Mucosa of stomach (tissue), 1 donor: ENCODE data around the gene ZNF888.
A peak's percentile ranks its signal among the peaks of the same experiment; 100 is the strongest.
"Not testable (repeated sequence)": the region's sequence is repeated elsewhere in the genome, so short reads cannot be mapped to it uniquely, and the experiment has no call there.

Source experiments
- H3K27me3 ChIP-seq: one replicate; pipeline ENCODE4 v1.7.0; 2013; ENCODE audit warnings: mild to moderate bottlenecking, low read length; ENCODE audit not compliant: control insufficient read depth, insufficient read depth
- H3K36me3 ChIP-seq: one replicate; pipeline ENCODE4 v1.7.0; 2013; ENCODE audit warnings: low read length; ENCODE audit not compliant: control insufficient read depth, insufficient read depth
- H3K4me1 ChIP-seq: one replicate; pipeline ENCODE4 v1.7.0; 2013; ENCODE audit warnings: mild to moderate bottlenecking, low read length; ENCODE audit not compliant: control insufficient read depth, insufficient read depth
- H3K4me3 ChIP-seq: one replicate; pipeline ENCODE4 v1.7.0; 2013; ENCODE audit warnings: low read length
- H3K9ac ChIP-seq: one replicate; pipeline ENCODE4 v1.7.0; 2013; ENCODE audit warnings: mild to moderate bottlenecking, low read length, moderate library complexity
- H3K9me3 ChIP-seq: one replicate; pipeline ENCODE4 v1.7.0; 2013; ENCODE audit warnings: mild to moderate bottlenecking, low read length, moderate library complexity; ENCODE audit not compliant: control insufficient read depth
- donor health status: Pancreatic carcinoma.

The ZNF888 gene

DNA sequence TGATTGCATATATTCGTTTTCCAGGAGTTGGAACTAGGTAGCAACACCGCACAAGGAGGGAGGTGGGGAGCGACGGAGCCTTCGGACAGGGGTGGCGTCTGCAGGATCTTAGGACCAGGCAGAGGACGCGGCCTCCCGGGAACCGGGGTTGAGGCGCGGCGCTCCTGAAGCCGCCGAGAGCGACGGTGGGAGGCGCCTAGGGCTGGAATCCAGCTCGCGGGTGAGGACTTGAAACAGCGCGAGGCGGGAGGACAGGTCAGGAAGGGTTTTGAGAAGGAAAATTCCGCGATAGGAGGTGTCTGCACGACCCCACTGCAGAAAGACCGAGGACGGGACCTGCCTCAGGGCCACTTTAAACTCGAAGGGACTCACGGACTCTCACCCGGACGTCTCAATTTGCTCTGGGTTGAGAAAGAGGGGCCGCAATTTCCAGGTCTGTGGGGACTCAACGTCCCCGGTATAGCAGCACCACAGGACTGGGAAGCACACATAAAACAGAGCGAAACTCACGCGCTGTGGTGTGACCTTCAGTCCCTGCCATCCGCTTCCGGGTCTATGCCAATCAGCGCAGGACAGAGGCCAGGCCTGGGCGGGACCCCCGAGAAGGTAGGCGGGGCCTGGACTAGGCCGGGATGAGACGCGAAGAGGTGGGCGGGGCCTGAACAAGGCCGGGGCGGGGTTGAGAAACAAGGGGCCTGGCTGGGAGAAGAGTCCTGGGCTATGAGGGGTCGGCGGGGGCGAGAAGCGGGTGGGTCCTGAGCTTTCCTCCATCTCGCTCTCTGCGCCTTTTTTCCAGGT, 25.9 kb downstream of the ZNF888 start, which contains the start of gene ZNF320:
Gene ZNF320, minus strand, starts transcription at position 498 of the 798 bp plus-strand sequence. CDS start 7,380 bp downstream, outside the sequence.
- H3K36me3 ChIP-seq = no peaks in the 10 kb centered on the region
- peaks cover 5% of the 10 kb centered on the region for H3K4me1 ChIP-seq
- peak within 1 kb of the TSS; percentile 70 for H3K4me3 ChIP-seq
- no peaks in the 10 kb centered on the region for H3K9me3 ChIP-seq
- no peaks in the 10 kb centered on the region for H3K27me3 ChIP-seq
- H3K9ac ChIP-seq = peak within 1 kb of the TSS; percentile 83

DNA sequence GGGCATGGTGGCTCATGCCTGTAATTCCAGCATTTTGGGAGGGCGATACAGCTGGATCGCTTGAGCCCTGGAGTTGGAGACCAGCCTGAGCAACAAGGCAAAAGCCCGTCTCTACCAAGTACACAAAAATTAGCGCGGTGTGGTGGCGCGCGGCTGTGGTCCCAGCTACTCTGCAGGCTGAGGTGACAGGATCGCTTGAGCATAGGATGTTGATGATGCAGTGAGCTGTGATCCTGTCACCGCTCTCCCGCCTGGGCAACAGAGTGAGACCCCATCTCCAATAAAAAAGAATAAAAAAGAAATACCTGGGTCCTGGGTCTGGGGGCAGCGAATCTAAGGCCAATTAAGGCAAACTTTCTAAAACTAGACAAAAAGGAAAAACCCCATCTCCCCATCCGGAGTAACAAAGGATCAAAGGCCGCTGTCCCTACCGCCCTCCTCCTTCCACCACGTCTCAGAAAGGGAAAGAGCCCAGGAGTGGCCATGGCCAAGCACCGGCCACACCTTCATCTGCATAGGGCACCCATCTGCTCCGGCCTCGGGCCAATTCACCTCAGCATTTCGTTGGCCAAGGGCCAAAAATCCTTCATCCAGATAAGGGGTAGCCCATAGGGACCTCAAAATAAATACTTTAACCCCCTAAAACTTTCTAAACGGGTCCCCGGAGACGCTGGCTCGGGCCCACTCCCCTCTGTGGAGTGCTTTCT, 26.6 kb downstream of the ZNF888 start:
- Histone ChIP-seq H3K9ac (peak overlapping the region; percentile 83), H3K9me3 (no peaks in the 10 kb centered on the region), H3K4me1 (peaks cover 5% of the 10 kb centered on the region), H3K27me3 (no peaks in the 10 kb centered on the region), H3K4me3 (peak overlapping the region; percentile 70), H3K36me3 (no peaks in the 10 kb centered on the region)

DNA sequence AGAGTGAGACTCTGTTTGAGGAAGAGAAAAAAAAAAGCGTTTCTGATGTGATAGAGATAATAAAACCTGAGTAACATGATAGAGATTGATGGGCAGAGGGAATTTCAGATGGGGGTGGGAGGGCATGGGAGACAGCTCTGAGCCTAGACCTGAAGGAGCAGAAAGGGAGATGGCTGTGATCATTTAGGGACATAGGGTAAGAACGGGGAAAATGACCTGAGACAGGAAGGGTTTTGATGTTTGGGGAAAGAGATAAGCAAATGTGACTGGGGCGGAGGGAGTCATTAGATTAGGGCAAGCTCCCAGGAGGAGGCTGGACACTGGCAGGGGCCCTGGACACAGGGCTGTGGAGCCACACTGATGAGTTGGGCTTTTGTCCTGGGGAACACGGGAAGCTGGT, 31.9 kb downstream of the ZNF888 start:
- Histone ChIP-seq H3K36me3 (peaks cover 4% of the 10 kb centered on the region), H3K9me3 (no peaks in the 10 kb centered on the region), H3K4me3 (no peak overlapping the region), H3K4me1 (peaks cover under 1% of the 10 kb centered on the region), H3K27me3 (no peaks in the 10 kb centered on the region), H3K9ac (no peak overlapping the region)

DNA sequence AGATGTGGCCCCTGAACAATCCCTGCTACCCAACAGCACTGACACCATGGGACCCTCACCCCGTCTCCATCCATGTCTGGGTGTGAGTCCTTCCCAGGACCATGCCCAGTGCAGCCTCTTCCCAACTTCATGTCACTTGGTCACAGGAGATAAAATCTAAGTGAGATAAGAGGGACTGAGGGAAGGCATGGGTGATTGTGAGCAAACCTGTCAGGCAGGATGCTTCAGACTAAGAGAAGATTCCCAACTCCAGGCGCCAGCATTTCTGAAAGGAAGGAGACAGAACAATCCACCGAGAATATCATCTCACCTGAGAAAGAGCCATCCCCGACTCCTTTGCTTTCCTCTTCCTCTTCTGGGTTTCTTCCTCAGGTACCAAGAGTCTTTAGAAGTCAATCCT, 33.3 kb downstream of the ZNF888 start:
- no peak overlapping the region for H3K4me3 ChIP-seq
- H3K9ac ChIP-seq = no peak overlapping the region
- H3K9me3 ChIP-seq = no peaks in the 10 kb centered on the region
- no peaks in the 10 kb centered on the region for H3K4me1 ChIP-seq
- H3K36me3 ChIP-seq = peaks cover 7% of the 10 kb centered on the region
- no peaks in the 10 kb centered on the region for H3K27me3 ChIP-seq

DNA sequence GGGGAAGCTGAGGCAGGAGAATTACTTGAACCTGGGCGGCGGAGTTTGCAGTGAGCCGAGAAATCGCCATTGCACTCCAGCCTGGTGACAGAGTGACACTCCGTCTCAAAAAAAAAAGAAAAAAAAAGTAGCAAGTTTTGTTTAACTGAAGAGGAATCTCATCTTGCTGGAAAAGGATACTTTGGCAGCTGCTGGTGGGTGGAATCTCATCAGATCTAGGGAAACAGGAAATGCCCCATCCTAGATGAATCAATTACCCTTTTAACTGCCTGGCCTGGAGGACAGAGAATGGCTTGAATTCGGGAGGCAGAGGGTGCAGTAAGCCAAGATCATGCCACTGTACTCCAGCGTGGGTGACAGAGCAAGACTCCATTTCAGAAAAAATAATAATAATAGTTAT, 34.2 kb downstream of the ZNF888 start:
- Histone ChIP-seq H3K9ac (no peak overlapping the region), H3K4me1 (no peaks in the 10 kb centered on the region), H3K27me3 (no peaks in the 10 kb centered on the region), H3K9me3 (no peaks in the 10 kb centered on the region), H3K36me3 (peaks cover 7% of the 10 kb centered on the region), H3K4me3 (no peak overlapping the region)

DNA sequence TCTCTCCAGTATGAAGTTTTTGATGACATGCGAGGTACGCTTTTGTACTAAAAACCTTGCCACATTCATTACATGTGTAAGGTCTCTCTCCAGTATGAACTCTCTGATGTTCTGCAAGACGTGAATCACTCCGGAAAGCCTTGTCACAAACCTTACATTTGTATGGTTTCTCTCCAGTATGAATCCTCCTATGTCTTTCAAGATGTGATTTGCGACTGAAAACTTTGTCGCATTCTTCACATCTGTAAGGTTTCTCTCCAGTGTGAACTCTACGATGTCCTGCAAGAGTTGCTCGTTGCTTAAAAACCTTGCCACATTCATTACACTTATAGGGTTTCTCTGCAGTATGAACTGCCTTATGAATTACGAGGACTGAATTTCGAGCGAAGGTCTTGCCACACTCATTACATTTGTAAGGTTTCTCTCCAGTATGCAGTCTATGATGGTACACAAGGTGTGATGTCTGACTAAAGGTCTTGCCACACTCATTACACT, 42.3 kb downstream of the ZNF888 start:
- H3K36me3 ChIP-seq = peaks cover 4% of the 10 kb centered on the region
- H3K4me3 ChIP-seq = no peak overlapping the region

DNA sequence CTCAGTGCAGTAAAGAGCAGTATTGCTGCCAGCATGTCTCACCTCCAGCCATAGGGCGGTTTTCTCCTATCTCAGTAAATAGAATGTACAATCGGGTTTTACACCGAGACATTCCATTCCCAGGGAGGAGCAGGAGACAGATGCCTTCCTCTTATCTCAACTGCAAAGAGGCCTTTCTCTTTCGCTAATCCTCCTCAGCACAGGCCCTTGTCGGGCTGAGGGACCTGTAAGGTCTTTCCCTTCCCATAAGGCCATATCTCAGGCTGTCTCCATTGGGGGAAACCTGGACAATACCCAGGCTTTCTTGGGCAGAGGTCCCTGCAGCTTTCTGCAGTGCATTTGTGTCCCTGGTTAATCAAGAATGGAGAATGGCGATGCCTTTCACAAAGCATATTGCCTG, 50.2 kb downstream of the ZNF888 start:
- H3K4me3 ChIP-seq, H3K4me1 ChIP-seq, H3K36me3 ChIP-seq, H3K9ac ChIP-seq, H3K9me3 ChIP-seq, H3K27me3 ChIP-seq: not testable (repeated sequence)

More for the DNA sequence above, 42.3 kb downstream of the ZNF888 start:
- H3K9me3 ChIP-seq = peaks cover 6% of the 10 kb centered on the region
- H3K9ac ChIP-seq = no peak overlapping the region
- no peaks in the 10 kb centered on the region for H3K4me1 ChIP-seq
- H3K27me3 ChIP-seq = no peaks in the 10 kb centered on the region

DNA sequence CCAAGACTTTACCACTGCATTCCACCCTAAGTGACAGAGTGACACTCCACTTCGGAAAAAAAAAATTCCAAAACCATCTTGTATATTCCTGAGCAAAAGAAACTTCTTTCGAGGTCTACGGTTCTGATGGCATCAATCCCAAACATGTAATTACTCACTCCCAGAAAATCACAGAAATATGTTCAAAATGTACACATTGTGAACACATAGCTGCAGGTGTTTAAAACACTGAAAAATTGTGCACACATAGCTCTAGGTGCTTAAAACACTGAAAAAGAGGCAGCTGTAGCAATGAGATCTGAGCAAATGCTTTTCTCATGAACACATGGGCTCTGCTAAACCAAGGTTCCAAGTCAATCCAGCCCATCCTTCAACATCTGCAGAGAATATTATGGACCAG, 51.8 kb downstream of the ZNF888 start:
- no peak overlapping the region for H3K9ac ChIP-seq
- no peaks in the 10 kb centered on the region for H3K9me3 ChIP-seq
- H3K4me3 ChIP-seq = no peak overlapping the region
- no peaks in the 10 kb centered on the region for H3K27me3 ChIP-seq
- no peaks in the 10 kb centered on the region for H3K4me1 ChIP-seq
- no peaks in the 10 kb centered on the region for H3K36me3 ChIP-seq

DNA sequence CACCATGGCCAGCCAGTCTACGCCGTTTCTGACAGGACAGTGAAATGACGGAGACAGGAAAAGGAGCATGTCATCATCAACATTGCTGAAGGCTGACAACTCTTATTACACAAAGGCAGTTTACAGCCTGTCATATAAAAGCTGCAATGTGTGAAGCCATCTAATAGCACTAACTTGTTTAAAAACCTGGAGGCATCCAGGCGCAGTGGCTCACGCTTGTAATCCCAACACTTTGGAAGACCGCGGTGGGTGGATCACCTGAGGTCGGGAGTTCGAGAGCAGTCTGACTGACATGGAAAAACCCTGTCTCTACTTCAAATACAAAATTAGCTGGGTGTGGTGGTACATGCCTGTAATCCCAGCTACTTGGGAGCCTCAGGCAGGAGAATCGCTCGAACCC, 55.2 kb downstream of the ZNF888 start:
- H3K36me3 ChIP-seq, H3K27me3 ChIP-seq, H3K9me3 ChIP-seq, H3K4me3 ChIP-seq, H3K4me1 ChIP-seq, H3K9ac ChIP-seq: not testable (repeated sequence)

DNA sequence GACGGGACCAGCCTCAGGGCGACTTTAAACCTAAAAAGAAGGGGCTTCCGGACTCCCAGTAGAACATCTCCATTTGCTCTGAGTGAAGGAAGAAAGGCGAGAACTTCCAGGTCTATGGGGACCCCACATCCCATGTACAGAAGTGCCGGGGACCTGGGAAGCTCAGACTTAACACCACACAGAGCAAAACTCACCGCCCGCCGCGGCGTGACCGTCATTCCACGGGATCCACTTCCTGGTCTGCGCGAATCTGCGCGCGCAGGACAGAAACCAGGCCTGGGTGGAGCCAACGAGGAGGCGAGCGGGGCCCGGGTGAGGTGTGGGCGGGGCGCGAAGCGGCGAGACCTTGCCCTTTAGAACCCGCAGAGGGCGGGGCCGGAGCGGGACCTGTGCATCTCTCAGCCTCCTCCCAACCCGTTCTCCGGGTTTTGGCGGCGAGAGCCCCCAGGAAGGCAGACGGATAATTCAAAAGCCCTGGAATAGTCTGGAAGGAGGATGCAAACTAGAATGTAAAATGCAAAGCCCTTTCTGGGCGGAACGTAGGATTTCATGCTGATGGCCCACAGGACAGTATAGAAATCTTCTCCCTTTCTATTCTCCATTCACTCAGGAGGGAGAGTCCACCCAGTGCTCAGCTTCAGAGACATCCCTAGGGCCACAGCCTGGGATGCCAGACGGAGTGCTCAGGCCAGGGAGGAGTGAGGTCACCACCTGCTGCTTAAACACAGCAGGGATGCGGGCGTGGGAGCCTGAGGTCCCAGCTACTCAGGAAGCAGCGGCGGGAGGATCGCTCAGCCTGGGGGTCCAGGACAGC, 65.6 kb downstream of the ZNF888 start, which contains the start of gene ZNF468:
Gene ZNF468, minus strand, starts transcription at position 242 of the 814 bp plus-strand sequence. CDS start 3,347 bp downstream, outside the sequence.
- H3K27me3 ChIP-seq, H3K36me3 ChIP-seq, H3K4me1 ChIP-seq, H3K9me3 ChIP-seq: not testable (repeated sequence)
- peak within 1 kb of the TSS; percentile 86 for H3K9ac ChIP-seq
- peak within 1 kb of the TSS; percentile 69 for H3K4me3 ChIP-seq

DNA sequence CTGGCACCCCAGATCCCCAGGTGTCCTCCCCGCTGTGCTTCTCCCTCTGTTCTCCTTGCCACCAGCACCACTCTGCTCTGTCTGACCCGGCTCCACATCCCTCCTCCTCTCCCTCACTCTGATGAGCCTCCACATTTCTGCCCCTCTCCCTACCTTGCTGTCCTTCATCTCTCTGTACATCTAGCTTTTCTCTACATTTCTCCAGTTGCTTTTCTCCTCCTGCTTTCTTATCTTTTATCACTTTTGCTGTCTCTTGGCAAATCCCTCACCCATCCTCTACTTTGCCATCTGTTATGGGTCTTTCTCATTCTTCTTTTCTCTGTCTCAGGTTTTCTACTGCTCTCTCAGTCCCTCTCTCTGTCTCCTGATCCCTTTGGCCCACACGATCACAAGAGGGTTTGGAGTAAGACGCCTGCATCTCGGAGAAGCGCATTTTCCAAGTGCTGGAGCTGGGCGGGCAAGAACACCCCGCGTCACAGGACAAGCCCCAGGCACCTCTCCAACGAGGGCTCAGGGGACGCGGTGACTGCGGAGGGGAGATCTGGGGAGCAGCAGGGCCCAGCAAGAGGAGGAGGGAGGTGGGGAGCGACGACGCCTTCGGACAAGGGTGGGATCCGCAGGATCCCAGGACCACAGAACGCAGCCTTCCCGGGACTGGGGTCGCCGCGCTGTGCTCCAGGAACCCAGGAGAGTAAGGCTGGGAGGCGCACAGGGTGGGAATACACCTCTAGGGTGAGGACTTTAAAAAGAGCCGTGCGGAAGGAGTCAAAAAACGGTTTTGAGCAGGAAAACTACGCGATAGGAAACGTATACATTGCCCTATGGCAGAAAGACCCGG, 66.5 kb downstream of the ZNF888 start:
- H3K9me3 ChIP-seq, H3K4me1 ChIP-seq, H3K36me3 ChIP-seq, H3K27me3 ChIP-seq: not testable (repeated sequence)
- H3K9ac ChIP-seq = peak overlapping the region; percentile 86
- peak overlapping the region; percentile 69 for H3K4me3 ChIP-seq
